HS-27A (cell line): ENCODE measurements around the gene LRP1-AS.

Source experiments
- DNase-seq: peaks from one replicate; pipeline ENCODE4 v3.0.0-alpha.2; 2012; ENCODE audit warnings: low read depth, missing footprints

The LRP1-AS gene

GRCh38 chr12:57097554-57097835 lies 49.9 kb downstream of the LRP1-AS start:
- no peak for DNase-seq

GRCh38 chr12:57096748-57097553 lies 50.5 kb downstream of the LRP1-AS start:
- DNase-seq = no peak

- no peak for DNase-seq
These were observed 51.3 kb downstream of the LRP1-AS start for GRCh38 chr12:57096099-57096572.

GRCh38 chr12:57095440-57095839 lies 52.0 kb downstream of the LRP1-AS start:
- no peak for DNase-seq
